IMR-90 (cell line): ENCODE data around the gene SUPV3L1. TPM values are rescaled to one million over a fixed set of nuclear protein-coding genes. Genes with fewer than 3 reads are reported as not detected.
A peak's percentile ranks its signal among the peaks of the same experiment; 100 is the strongest.
"Not testable (repeated sequence)": the region's sequence is repeated elsewhere in the genome, so short reads cannot be mapped to it uniquely, and the experiment has no call there.

ENCODE experiments used
- ATAC-seq: fragments of 200-7000 bp; cut with Tn5 transposase; 2 replicates; pipeline ENCODE4 v1.9.1; 2020; ENCODE audit warnings: low read depth, mild to moderate bottlenecking, moderate library complexity
- BruUV-seq: library from RNA; stranded (reverse); fragments of 400-500 nt; replicated peaks from 2 replicates; lab custom pipeline; 2021; lab: Mats Ljungman, UMichigan
- CTCF ChIA-PET: fragments of 300-600 bp; formaldehyde crosslinking; extraction: SDS; loops from one replicate; lab custom pipeline; 2021; ENCODE audit warnings: antibody characterized with exemption; lab: Yijun Ruan, JAX
- POLR2A ChIA-PET: fragments of 300-600 bp; sonication (Branson Sonifier 250); formaldehyde crosslinking; loops from one replicate; lab custom pipeline; 2022; ENCODE audit warnings: antibody characterized with exemption; ENCODE audit not compliant: unreplicated experiment; lab: Charles Lee
- DNase-seq: peaks from one replicate; pipeline ENCODE4 v3.0.0; 2013
- H2AFZ ChIP-seq: replicated peaks from 2 replicates; pipeline ENCODE3; 2013; ENCODE audit warnings: low read length, mild to moderate bottlenecking; ENCODE audit not compliant: poor library complexity
- H2AK5ac ChIP-seq: 2 replicates; pipeline ENCODE4 v1.6.1; 2013; ENCODE audit warnings: low read depth, low read length, inconsistent platforms
- H2AK9ac ChIP-seq: replicated peaks from 2 replicates; pipeline ENCODE3; 2013; ENCODE audit warnings: mild to moderate bottlenecking, low read depth, low read length, moderate library complexity; ENCODE audit not compliant: poor library complexity
- H2BK120ac ChIP-seq: 2 replicates; pipeline ENCODE4 v1.6.1; 2013; ENCODE audit warnings: low read depth, low read length, inconsistent platforms
- H2BK15ac ChIP-seq: 3 replicates; pipeline ENCODE4 v1.6.1; 2013; ENCODE audit warnings: low read depth, low read length, inconsistent platforms
- H2BK20ac ChIP-seq: 2 replicates; pipeline ENCODE4 v1.6.1; 2013; ENCODE audit warnings: low read depth, mild to moderate bottlenecking, inconsistent platforms, low read length, moderate library complexity
- H2BK5ac ChIP-seq: 2 replicates; pipeline ENCODE4 v1.6.1; 2013; ENCODE audit warnings: mild to moderate bottlenecking, low read depth, low read length, inconsistent platforms; ENCODE audit not compliant: poor library complexity, severe bottlenecking
- H3K14ac ChIP-seq: replicated peaks from 2 replicates; pipeline ENCODE4 v1.6.1; 2013; ENCODE audit warnings: low read depth, low read length, inconsistent platforms
- H3K18ac ChIP-seq: 2 replicates; pipeline ENCODE4 v1.6.1; 2013; ENCODE audit warnings: low read depth, low read length, control low read depth
- H3K23ac ChIP-seq: 2 replicates; pipeline ENCODE4 v1.6.1; 2013; ENCODE audit warnings: low read depth, low read length, inconsistent platforms
- H3K27ac ChIP-seq: 2 replicates; pipeline ENCODE4 v1.5.1; 2013; ENCODE audit warnings: mild to moderate bottlenecking, control low read depth, low read length; ENCODE audit not compliant: insufficient read depth
- H3K27me3 ChIP-seq: 2 replicates; pipeline ENCODE4 v1.6.1; 2013; ENCODE audit warnings: low read length; ENCODE audit not compliant: control insufficient read depth, insufficient read depth
- H3K36me3 ChIP-seq: 2 replicates; pipeline ENCODE4 v1.6.1; 2013; ENCODE audit warnings: low read length, mixed read lengths; ENCODE audit not compliant: control insufficient read depth, insufficient read depth
- H3K4ac ChIP-seq: 2 replicates; pipeline ENCODE4 v1.6.1; 2013; ENCODE audit warnings: low read depth, low read length, inconsistent platforms
- H3K4me1 ChIP-seq: 2 replicates; pipeline ENCODE4 v1.6.1; 2013; ENCODE audit warnings: low read length, mixed read lengths; ENCODE audit not compliant: control insufficient read depth, insufficient read depth
- H3K4me2 ChIP-seq: 2 replicates; pipeline ENCODE4 v1.6.1; 2013; ENCODE audit warnings: low read depth, mild to moderate bottlenecking, control low read depth, low read length, moderate library complexity
- H3K4me3 ChIP-seq: 2 replicates; pipeline ENCODE4 v1.5.1; 2013; ENCODE audit warnings: low read depth, mild to moderate bottlenecking, control low read depth, low read length, moderate library complexity; ENCODE audit not compliant: insufficient read depth
- H3K56ac ChIP-seq: 2 replicates; pipeline ENCODE4 v1.6.1; 2013; ENCODE audit warnings: low read length, inconsistent platforms; ENCODE audit not compliant: insufficient read depth; ENCODE audit errors: extremely low read depth
- H3K79me1 ChIP-seq, 2 experiments: 2 replicates each; pipeline ENCODE4 v1.6.1; 2013; ENCODE audit warnings: low read length in 2 of 2, inconsistent platforms in 1 of 2, low read depth in 1 of 2
- H3K9ac ChIP-seq: 2 replicates; pipeline ENCODE4 v1.6.1; 2013; ENCODE audit warnings: low read depth, low read length, control low read depth
- H3K9me1 ChIP-seq: 2 replicates; pipeline ENCODE4 v1.6.1; 2013; ENCODE audit warnings: low read length, inconsistent platforms; ENCODE audit not compliant: insufficient read depth
- H3K9me3 ChIP-seq: 2 replicates; pipeline ENCODE4 v1.6.1; 2013; ENCODE audit warnings: low read length; ENCODE audit not compliant: control insufficient read depth, insufficient read depth
- H4K20me1 ChIP-seq: 2 replicates; pipeline ENCODE4 v1.6.1; 2013; ENCODE audit warnings: low read length, inconsistent platforms; ENCODE audit not compliant: insufficient read depth
- H4K5ac ChIP-seq: 2 replicates; pipeline ENCODE4 v1.6.1; 2013; ENCODE audit warnings: mild to moderate bottlenecking, low read depth, low read length, control low read depth
- H4K8ac ChIP-seq, 2 experiments: 2 replicates each; pipeline ENCODE4 v1.6.1; 2013; ENCODE audit warnings: low read depth in 2 of 2, low read length in 2 of 2, control low read depth in 1 of 2, inconsistent platforms in 1 of 2
- H4K91ac ChIP-seq: 2 replicates; pipeline ENCODE4 v1.6.1; 2013; ENCODE audit warnings: low read depth, low read length, inconsistent platforms; ENCODE audit not compliant: insufficient read depth
- FOS ChIP-seq: fragments of 150-350 bp; IDR thresholded peaks from 2 replicates; pipeline ENCODE4 v1.6.1; 2016; ENCODE audit warnings: low read depth, low read length
- RFX5 ChIP-seq: IDR thresholded peaks from 2 replicates; pipeline ENCODE4 v1.8.0; 2012; ENCODE audit warnings: low read depth, mild to moderate bottlenecking, low read length, moderate library complexity
- WGBS, 2 experiments: methylation state at CpG; one replicate each; pipeline versions ENCODE4 v1.1.5 to v1.1.7; 2013; ENCODE audit warnings: missing lambda C conversion rate in 2 of 2; ENCODE audit not compliant: insufficient read length in 1 of 2; ENCODE audit errors: extremely low coverage in 2 of 2; 5-methylcytosine and 5-hydroxymethylcytosine counted together
- dilution Hi-C: fragments of 300-500 bp; cut with HindIII; formaldehyde crosslinking; loops from one replicate; pipeline ENCODE4 v1.14.3; 2018; ENCODE audit warnings: low sequenced_read_pairs; ENCODE audit not compliant: unreplicated experiment
- in situ Hi-C: fragments of 300-500 bp; cut with MboI; formaldehyde crosslinking; loops from 3 replicates; pipeline ENCODE4 v1.14.3; 2019; ENCODE audit warnings: low sequenced_read_pairs, inconsistent platforms, mixed read lengths
- intact Hi-C: fragments of 100-400 bp; cut with micrococcal nuclease; formaldehyde crosslinking; loops from 2 replicates; pipeline ENCODE4 v1.10.0; 2022
- polyA plus RNA-seq, 3 experiments: library from polyadenylated mRNA; depleted of rRNA; stranded (reverse); fragments of >200 nt; gene quantifications; 2 replicates each; pipeline ENCODE4 v1.2.3, GENCODE V29; 2012; ENCODE audit warnings: low replicate concordance in 1 of 3
- total RNA-seq: library from RNA; depleted of rRNA; stranded (reverse); fragments of >200 nt; gene quantifications from 2 replicates; pipeline ENCODE4 v1.2.3, GENCODE V29; 2012

SUPV3L1 gene
- total and polyA plus RNA-seq, 2 of the 4 experiments (the other 2 are of a cell fraction): 24.4 to 26.5 TPM

DNA sequence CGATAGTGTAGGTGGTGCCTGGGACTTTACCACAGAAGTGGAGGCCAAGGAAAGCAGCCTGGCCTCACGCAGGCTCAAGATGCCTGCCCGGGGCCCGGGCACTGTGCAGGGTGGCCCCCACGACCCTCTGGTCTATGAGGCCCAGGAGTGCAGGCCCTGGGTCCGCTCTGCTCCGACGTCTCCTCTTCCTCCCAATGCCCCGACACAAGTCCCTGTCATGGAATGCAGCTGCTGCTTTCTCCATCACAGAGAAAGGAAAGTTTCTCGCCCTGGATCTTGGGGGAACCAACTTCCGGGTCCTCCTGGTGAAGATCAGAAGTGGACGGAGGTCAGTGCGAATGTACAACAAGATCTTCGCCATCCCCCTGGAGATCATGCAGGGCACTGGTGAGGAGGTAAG lies 70.0 kb downstream of the SUPV3L1 start:
- H2BK15ac ChIP-seq: no peak overlapping the region
- ChIA-PET CTCF (no interaction called here), POLR2A (no interaction called here)
- H3K23ac ChIP-seq: no peak overlapping the region
- H3K27me3 ChIP-seq: peaks cover 27% of the 10 kb centered on the region
- 82% methylated on average over 7 of the region's 14 CpGs; no CpG with 5 or more reads in 1 of the 2 experiments for WGBS, 2 experiments
- no peaks in the 10 kb centered on the region for H3K9me3 ChIP-seq
- TF ChIP-seq RFX5: no peak
- TF ChIP-seq FOS: no peak
- no peak overlapping the region for H2BK5ac ChIP-seq
- no peak overlapping the region for H3K27ac ChIP-seq
- no peak overlapping the region for H3K4me3 ChIP-seq
- intact Hi-C loops: no loop called here
- BruUV-seq: no TSS peak
- no peaks in the 10 kb centered on the region for H3K79me1 ChIP-seq
- dilution Hi-C loops: no loop called here
- no peak overlapping the region for H4K8ac ChIP-seq
- H3K56ac ChIP-seq: no peak overlapping the region
- H4K5ac ChIP-seq: no peak overlapping the region
- no peak overlapping the region for H2BK20ac ChIP-seq
- H3K18ac ChIP-seq: no peak overlapping the region
- H2AK9ac ChIP-seq: no peak overlapping the region
- H3K4me1 ChIP-seq: no peaks in the 10 kb centered on the region
- no peak overlapping the region for H2AK5ac ChIP-seq
- H3K36me3 ChIP-seq: no peaks in the 10 kb centered on the region
- H3K14ac ChIP-seq: no peak overlapping the region
- H3K9me1 ChIP-seq: no peaks in the 10 kb centered on the region
- in situ Hi-C loops: no loop called here
- H2BK120ac ChIP-seq: no peak overlapping the region
- no peaks in the 10 kb centered on the region for H4K20me1 ChIP-seq
- peak overlapping the region; percentile 51 for H2AFZ ChIP-seq
- no peak for ATAC-seq
- H3K4ac ChIP-seq: no peak overlapping the region
- no peak overlapping the region for H3K4me2 ChIP-seq
- DNase-seq: no peak
- H4K91ac ChIP-seq: no peak overlapping the region
- no peak overlapping the region for H3K9ac ChIP-seq

DNA sequence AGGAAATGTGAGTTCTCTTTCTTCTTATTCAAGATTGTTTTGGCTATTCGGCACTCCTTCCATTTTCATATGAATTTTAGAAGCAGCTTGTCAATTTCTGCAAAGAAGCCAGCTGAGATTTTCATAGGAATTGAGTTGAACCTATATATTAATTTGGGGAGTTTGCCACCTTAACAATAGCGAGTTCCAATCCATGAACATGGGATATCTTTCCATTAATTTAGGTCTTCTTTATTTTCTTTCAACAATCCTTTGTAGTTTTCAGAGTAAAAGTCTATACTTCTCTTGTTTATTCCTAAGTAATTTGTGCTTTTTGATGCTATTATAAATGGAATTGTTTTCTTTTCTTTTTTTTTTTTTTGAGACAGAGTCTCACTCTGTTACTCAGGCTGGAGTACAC lies 71.4 kb downstream of the SUPV3L1 start:
- CTCF ChIA-PET, H4K91ac ChIP-seq, H3K9ac ChIP-seq, H3K36me3 ChIP-seq, H3K27ac ChIP-seq, H2BK20ac ChIP-seq, DNase-seq, H2AFZ ChIP-seq, H3K23ac ChIP-seq, H2BK5ac ChIP-seq, H4K5ac ChIP-seq, H3K9me1 ChIP-seq, H2AK5ac ChIP-seq, H3K4me3 ChIP-seq, H3K79me1 ChIP-seq, intact Hi-C loops, H3K9me3 ChIP-seq, in situ Hi-C loops, ATAC-seq, BruUV-seq, H3K4ac ChIP-seq, H2BK15ac ChIP-seq, H3K14ac ChIP-seq, dilution Hi-C loops, H3K4me1 ChIP-seq, H4K8ac ChIP-seq, H2AK9ac ChIP-seq, H4K20me1 ChIP-seq, POLR2A ChIA-PET, H3K56ac ChIP-seq, H3K18ac ChIP-seq, H3K4me2 ChIP-seq, H2BK120ac ChIP-seq: not testable (repeated sequence)
- no CpG with 5 or more reads among the region's 2 CpGs for WGBS, 2 experiments
- H3K27me3 ChIP-seq: peaks cover 24% of the 10 kb centered on the region
